ENCODE data around the gene CHFR. TPM values are rescaled to one million over a fixed set of nuclear protein-coding genes. Genes with fewer than 3 reads are reported as not detected.
"Not testable (repeated sequence)": the region's sequence is repeated elsewhere in the genome, so short reads cannot be mapped to it uniquely, and the experiment has no call there.

Gene CHFR
- total and polyA plus RNA-seq, 9 of the 15 experiments (the other 6 are each of a cell fraction or from before 2014, with no cell fraction given) = 0.61 to 33.9 (median 19.3) TPM

GRCh38 chr12:132887513-132888351, at the start of gene CHFR (continued):
- TF ChIP-seq, protein P1, sequence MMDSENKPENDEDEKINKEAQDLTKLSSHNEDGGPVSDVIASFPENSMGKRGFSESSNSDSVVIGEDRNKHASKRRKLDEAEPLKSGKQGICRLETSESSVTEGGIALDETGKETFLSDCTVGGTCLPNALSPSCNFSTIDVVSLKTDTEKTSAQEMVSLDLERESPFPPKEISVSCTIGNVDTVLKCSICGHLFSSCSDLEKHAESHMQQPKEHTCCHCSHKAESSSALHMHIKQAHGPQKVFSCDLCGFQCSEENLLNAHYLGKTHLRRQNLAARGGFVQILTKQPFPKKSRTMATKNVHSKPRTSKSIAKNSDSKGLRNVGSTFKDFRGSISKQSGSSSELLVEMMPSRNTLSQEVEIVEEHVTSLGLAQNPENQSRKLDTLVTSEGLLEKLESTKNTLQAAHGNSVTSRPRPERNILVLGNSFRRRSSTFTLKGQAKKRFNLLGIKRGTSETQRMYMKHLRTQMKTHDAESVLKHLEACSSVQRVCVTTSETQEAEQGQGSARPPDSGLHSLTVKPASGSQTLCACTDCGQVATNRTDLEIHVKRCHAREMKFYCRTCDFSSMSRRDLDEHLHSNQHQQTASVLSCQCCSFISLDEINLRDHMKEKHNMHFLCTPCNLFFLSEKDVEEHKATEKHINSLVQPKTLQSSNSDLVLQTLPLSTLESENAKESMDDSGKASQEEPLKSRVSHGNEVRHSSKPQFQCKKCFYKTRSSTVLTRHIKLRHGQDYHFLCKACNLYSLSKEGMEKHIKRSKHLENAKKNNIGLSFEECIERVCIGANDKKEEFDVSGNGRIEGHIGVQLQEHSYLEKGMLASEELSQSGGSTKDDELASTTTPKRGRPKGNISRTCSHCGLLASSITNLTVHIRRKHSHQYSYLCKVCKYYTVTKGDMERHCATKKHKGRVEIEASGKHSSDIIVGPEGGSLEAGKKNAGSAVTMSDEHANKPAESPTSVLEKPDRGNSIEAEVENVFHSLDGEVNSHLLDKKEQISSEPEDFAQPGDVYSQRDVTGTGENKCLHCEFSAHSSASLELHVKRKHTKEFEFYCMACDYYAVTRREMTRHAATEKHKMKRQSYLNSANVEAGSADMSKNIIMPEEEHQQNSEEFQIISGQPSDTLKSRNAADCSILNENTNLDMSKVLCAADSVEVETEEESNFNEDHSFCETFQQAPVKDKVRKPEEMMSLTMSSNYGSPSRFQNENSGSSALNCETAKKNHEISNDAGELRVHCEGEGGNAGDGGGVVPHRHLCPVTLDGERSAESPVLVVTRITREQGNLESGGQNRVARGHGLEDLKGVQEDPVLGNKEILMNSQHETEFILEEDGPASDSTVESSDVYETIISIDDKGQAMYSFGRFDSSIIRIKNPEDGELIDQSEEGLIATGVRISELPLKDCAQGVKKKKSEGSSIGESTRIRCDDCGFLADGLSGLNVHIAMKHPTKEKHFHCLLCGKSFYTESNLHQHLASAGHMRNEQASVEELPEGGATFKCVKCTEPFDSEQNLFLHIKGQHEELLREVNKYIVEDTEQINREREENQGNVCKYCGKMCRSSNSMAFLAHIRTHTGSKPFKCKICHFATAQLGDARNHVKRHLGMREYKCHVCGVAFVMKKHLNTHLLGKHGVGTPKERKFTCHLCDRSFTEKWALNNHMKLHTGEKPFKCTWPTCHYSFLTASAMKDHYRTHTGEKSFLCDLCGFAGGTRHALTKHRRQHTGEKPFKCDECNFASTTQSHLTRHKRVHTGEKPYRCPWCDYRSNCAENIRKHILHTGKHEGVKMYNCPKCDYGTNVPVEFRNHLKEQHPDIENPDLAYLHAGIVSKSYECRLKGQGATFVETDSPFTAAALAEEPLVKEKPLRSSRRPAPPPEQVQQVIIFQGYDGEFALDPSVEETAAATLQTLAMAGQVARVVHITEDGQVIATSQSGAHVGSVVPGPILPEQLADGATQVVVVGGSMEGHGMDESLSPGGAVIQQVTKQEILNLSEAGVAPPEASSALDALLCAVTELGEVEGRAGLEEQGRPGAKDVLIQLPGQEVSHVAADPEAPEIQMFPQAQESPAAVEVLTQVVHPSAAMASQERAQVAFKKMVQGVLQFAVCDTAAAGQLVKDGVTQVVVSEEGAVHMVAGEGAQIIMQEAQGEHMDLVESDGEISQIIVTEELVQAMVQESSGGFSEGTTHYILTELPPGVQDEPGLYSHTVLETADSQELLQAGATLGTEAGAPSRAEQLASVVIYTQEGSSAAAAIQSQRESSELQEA (IDR thresholded peaks at IDR 0.05; ENCODE audit: low read depth) = no peak
- TF ChIP-seq, protein P2, sequence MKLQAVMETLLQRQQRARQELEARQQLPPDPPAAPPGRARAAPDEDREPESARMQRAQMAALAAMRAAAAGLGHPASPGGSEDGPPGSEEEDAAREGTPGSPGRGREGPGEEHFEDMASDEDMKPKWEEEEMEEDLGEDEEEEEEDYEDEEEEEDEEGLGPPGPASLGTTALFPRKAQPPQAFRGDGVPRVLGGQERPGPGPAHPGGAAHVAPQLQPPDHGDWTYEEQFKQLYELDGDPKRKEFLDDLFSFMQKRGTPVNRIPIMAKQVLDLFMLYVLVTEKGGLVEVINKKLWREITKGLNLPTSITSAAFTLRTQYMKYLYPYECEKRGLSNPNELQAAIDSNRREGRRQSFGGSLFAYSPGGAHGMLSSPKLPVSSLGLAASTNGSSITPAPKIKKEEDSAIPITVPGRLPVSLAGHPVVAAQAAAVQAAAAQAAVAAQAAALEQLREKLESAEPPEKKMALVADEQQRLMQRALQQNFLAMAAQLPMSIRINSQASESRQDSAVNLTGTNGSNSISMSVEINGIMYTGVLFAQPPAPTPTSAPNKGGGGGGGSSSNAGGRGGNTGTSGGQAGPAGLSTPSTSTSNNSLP (IDR thresholded peaks at IDR 0.05; ENCODE audit: borderline replicate concordance, low read depth, low read length) = no peak

- ATAC-seq; DNase-seq (ENCODE audit: extremely low read depth in 1 of 4, low spot score in 3 of 4); H3K4me1 ChIP-seq (replicated peaks in 1 of 2; ENCODE audit: control insufficient read depth in 2 of 2, insufficient read depth in 2 of 2, low read length in 2 of 2); H3K27ac ChIP-seq (ENCODE audit: extremely low read depth, low read depth, low read length); in situ Hi-C loops (cut with MboI); H3K27me3 ChIP-seq (ENCODE audit: control insufficient read depth in 2 of 2, insufficient read depth in 2 of 2, low read length in 2 of 2); BruUV-seq (replicated peaks); CTCF ChIA-PET (ENCODE audit: low intra/inter-chr PET ratio); H3K9me3 ChIP-seq (replicated peaks; ENCODE audit: control insufficient read depth, insufficient read depth, low read depth, low read length); H3K9me1 ChIP-seq (ENCODE audit: control insufficient read depth, insufficient read depth, low read length); FAIRE-seq; POLR2A ChIA-PET; H3K4me2 ChIP-seq (ENCODE audit: insufficient read depth, low read length); intact Hi-C loops (cut with micrococcal nuclease); H3K79me2 ChIP-seq (ENCODE audit: control insufficient read depth, insufficient read depth, low read length); H2AFZ ChIP-seq (ENCODE audit: low read depth, low read length); H3K9ac ChIP-seq (ENCODE audit: insufficient read depth in 1 of 2, low read depth in 2 of 2, low read length in 2 of 2); H3K4me3 ChIP-seq; H4K20me1 ChIP-seq (replicated peaks; ENCODE audit: control insufficient read depth, insufficient read depth, low read length); H3K36me3 ChIP-seq (ENCODE audit: control insufficient read depth, insufficient read depth, low read length): not testable (repeated sequence)
- 0% methylated on average over 8 of the region's 8 CpGs for WGBS (ENCODE audit: insufficient coverage, low coverage, missing lambda C conversion rate)
These were observed 49.5 kb upstream of the CHFR start for GRCh38 chr12:132936921-132937320.

Measured in K562 (cell line).